Neural cell (in vitro differentiated cells): ENCODE results near the gene SMAD2. TPM values are rescaled to one million over a fixed set of nuclear protein-coding genes. Genes with fewer than 3 reads are reported as not detected.

Experiments used
- H2AFZ ChIP-seq: fragments of 200-600, 300-800 bp; sonication (generic), shearing (Covaris generic); 2 replicates; pipeline ENCODE4 v1.6.0; 2014; ENCODE audit warnings: low read depth, mild to moderate bottlenecking, antibody characterized with exemption, low read length, moderate library complexity
- H3F3A ChIP-seq: fragments of 200-600 bp; shearing (Covaris generic); 2 replicates; pipeline ENCODE4 v1.6.1; 2016; ENCODE audit warnings: mild to moderate bottlenecking, moderate library complexity, mixed read lengths, antibody characterized with exemption, low read length; ENCODE audit not compliant: insufficient read depth, poor library complexity, severe bottlenecking
- H3K27ac ChIP-seq: fragments of 200-600, 300-800 bp; sonication (generic), shearing (Covaris generic); 2 replicates; pipeline ENCODE4 v1.5.1; 2014; ENCODE audit warnings: mild to moderate bottlenecking, low read length, moderate library complexity
- H3K27me3 ChIP-seq: fragments of 300-800, 200-600 bp; sonication (generic), shearing (Covaris generic); 2 replicates; pipeline ENCODE4 v1.6.0; 2014; ENCODE audit warnings: mild to moderate bottlenecking, low read depth, low read length, moderate library complexity; ENCODE audit not compliant: insufficient read depth
- H3K36me3 ChIP-seq: fragments of 300-800, 200-600 bp; sonication (generic), shearing (Covaris generic); 2 replicates; pipeline ENCODE4 v1.5.1; 2014; ENCODE audit warnings: mild to moderate bottlenecking, antibody characterized with exemption, low read length, moderate library complexity; ENCODE audit not compliant: insufficient read depth
- H3K4me2 ChIP-seq: fragments of 300-800, 200-600 bp; sonication (generic), shearing (Covaris generic); 2 replicates; pipeline ENCODE4 v1.6.0; 2014; ENCODE audit warnings: mild to moderate bottlenecking, low read length
- H3K4me3 ChIP-seq: fragments of 300-800, 200-600 bp; sonication (generic), shearing (Covaris generic); 2 replicates; pipeline ENCODE4 v1.5.1; 2014; ENCODE audit warnings: mild to moderate bottlenecking, low read length, moderate library complexity
- H3K79me2 ChIP-seq: fragments of 200-600 bp; shearing (Covaris generic); replicated peaks from 2 replicates; pipeline ENCODE4 v1.6.0; 2014; ENCODE audit warnings: mild to moderate bottlenecking, low read length, moderate library complexity; ENCODE audit not compliant: insufficient read depth
- H3K9ac ChIP-seq: fragments of 300-800, 200-600 bp; sonication (generic), shearing (Covaris generic); 2 replicates; pipeline ENCODE4 v1.6.1; 2016; ENCODE audit warnings: mild to moderate bottlenecking, low read length, mixed read lengths
- H3K9me2 ChIP-seq: fragments of 200-600 bp; shearing (Covaris generic); 2 replicates; pipeline ENCODE4 v1.6.1; 2016; ENCODE audit warnings: mild to moderate bottlenecking, low read length, mixed read lengths; ENCODE audit not compliant: insufficient read depth
- H3K9me3 ChIP-seq: fragments of 200-600, 300-800 bp; sonication (generic), shearing (Covaris generic); 2 replicates; pipeline ENCODE4 v1.6.1; 2016; ENCODE audit warnings: mild to moderate bottlenecking, mixed run types, low read length, moderate library complexity, mixed read lengths
- H4K20me1 ChIP-seq: fragments of 200-600 bp; shearing (Covaris generic); 2 replicates; pipeline ENCODE4 v1.6.1; 2016; ENCODE audit warnings: mild to moderate bottlenecking, mixed run types; ENCODE audit not compliant: insufficient read depth
- CTCF ChIP-seq: fragments of 450-650 bp; IDR thresholded peaks from 2 replicates; pipeline ENCODE4 v1.5.1; 2014; ENCODE audit warnings: antibody characterized with exemption, mild to moderate bottlenecking, moderate library complexity; ENCODE audit not compliant: poor library complexity, severe bottlenecking
- EP300 ChIP-seq: fragments of 450-650 bp; conservative IDR thresholded peaks from 2 replicates; pipeline ENCODE4 v1.6.1; 2014; ENCODE audit warnings: antibody characterized with exemption, mild to moderate bottlenecking, moderate library complexity; ENCODE audit not compliant: poor library complexity, severe bottlenecking
- EZH2 ChIP-seq: fragments of 200-600, 300-800 bp; shearing (Covaris generic), sonication (generic); IDR thresholded peaks from 2 replicates; pipeline ENCODE4 v1.6.1; 2014; ENCODE audit warnings: antibody characterized with exemption, low read length, borderline replicate concordance, mild to moderate bottlenecking; ENCODE audit not compliant: insufficient read depth, poor library complexity, severe bottlenecking
- MXI1 ChIP-seq: fragments of 450-650 bp; conservative IDR thresholded peaks from 2 replicates; pipeline ENCODE4 v1.6.1; 2014; ENCODE audit warnings: antibody characterized with exemption, mild to moderate bottlenecking; ENCODE audit not compliant: poor library complexity, severe bottlenecking
- POLR2AphosphoS5 ChIP-seq: IDR thresholded peaks from 2 replicates; pipeline ENCODE4 v1.6.1; 2012
- RAD21 ChIP-seq: fragments of 450-650 bp; conservative IDR thresholded peaks from 2 replicates; pipeline ENCODE4 v1.6.1; 2014; ENCODE audit warnings: antibody characterized with exemption, mild to moderate bottlenecking, moderate library complexity
- SMC3 ChIP-seq: fragments of 450-650 bp; conservative IDR thresholded peaks from 2 replicates; pipeline ENCODE4 v1.6.1; 2014; ENCODE audit warnings: antibody characterized with exemption, mild to moderate bottlenecking, moderate library complexity; ENCODE audit not compliant: poor library complexity
- TAF1 ChIP-seq: IDR thresholded peaks from 2 replicates; pipeline ENCODE4 v1.6.1; 2012; ENCODE audit warnings: low read depth
- polyA plus RNA-seq: library from polyadenylated mRNA; depleted of rRNA; stranded (reverse); fragments of >200 nt; gene quantifications from 2 replicates; pipeline ENCODE4 v1.2.3, GENCODE V29; 2014
- TF ChIP-seq, protein P1 (sequence below): IDR thresholded peaks from 2 replicates; pipeline ENCODE4 v1.6.1; 2012; ENCODE audit warnings: borderline replicate concordance

Gene SMAD2
- polyA plus RNA-seq, 1 donor from 2014 or later = 64.7 TPM

DNA sequence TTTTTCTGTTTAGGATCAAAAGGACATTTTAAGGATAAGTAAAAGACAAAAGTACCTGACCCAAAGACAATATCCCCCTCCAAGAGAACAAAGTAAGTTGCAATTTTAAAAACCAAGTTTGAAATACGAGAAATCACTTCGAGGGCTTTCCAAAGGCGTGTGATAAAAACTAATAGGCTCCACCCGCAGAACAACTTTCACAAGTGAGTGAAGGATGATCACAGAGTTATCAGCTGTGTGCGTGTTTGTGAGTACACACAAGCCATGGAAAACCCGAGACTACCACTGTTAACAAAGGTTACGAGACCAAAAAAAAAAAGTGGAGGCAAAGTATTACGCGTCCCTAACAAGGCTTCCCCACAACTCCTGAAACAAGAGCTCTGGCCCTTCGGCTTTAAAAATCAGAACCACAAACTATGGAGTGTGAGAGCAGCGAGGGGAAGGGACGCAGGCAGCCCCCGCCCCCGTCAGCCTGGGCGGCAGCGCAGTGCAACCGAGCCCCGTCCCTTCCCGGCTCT is 719 bp downstream of the SMAD2 start:
- peak overlapping the region; percentile 72 for H3K27ac ChIP-seq
- H4K20me1 ChIP-seq = peaks cover 5% of the 10 kb centered on the region
- H3K9me3 ChIP-seq = no peaks in the 10 kb centered on the region
- H3K27me3 ChIP-seq = no peaks in the 10 kb centered on the region
- no peaks in the 10 kb centered on the region for H3K36me3 ChIP-seq
- H3K9ac ChIP-seq = peak overlapping the region; percentile 81
- H2AFZ ChIP-seq = peak overlapping the region; percentile 65
- peak overlapping the region; percentile 96 for H3K4me3 ChIP-seq
- peaks cover 54% of the 10 kb centered on the region for H3K79me2 ChIP-seq
- TF ChIP-seq POLR2AphosphoS5 (no peak), EZH2 (no peak), EP300 (no peak), MXI1 (peak; percentile 57), CTCF (peak; percentile 5), SMC3 (peak; percentile 16), TAF1 (no peak), RAD21 (peak; percentile 25)
- TF ChIP-seq, protein P1, sequence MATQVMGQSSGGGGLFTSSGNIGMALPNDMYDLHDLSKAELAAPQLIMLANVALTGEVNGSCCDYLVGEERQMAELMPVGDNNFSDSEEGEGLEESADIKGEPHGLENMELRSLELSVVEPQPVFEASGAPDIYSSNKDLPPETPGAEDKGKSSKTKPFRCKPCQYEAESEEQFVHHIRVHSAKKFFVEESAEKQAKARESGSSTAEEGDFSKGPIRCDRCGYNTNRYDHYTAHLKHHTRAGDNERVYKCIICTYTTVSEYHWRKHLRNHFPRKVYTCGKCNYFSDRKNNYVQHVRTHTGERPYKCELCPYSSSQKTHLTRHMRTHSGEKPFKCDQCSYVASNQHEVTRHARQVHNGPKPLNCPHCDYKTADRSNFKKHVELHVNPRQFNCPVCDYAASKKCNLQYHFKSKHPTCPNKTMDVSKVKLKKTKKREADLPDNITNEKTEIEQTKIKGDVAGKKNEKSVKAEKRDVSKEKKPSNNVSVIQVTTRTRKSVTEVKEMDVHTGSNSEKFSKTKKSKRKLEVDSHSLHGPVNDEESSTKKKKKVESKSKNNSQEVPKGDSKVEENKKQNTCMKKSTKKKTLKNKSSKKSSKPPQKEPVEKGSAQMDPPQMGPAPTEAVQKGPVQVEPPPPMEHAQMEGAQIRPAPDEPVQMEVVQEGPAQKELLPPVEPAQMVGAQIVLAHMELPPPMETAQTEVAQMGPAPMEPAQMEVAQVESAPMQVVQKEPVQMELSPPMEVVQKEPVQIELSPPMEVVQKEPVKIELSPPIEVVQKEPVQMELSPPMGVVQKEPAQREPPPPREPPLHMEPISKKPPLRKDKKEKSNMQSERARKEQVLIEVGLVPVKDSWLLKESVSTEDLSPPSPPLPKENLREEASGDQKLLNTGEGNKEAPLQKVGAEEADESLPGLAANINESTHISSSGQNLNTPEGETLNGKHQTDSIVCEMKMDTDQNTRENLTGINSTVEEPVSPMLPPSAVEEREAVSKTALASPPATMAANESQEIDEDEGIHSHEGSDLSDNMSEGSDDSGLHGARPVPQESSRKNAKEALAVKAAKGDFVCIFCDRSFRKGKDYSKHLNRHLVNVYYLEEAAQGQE = no peak
- peaks cover 4% of the 10 kb centered on the region for H3F3A ChIP-seq
- no peaks in the 10 kb centered on the region for H3K9me2 ChIP-seq
- H3K4me2 ChIP-seq = peak overlapping the region; percentile 98

DNA sequence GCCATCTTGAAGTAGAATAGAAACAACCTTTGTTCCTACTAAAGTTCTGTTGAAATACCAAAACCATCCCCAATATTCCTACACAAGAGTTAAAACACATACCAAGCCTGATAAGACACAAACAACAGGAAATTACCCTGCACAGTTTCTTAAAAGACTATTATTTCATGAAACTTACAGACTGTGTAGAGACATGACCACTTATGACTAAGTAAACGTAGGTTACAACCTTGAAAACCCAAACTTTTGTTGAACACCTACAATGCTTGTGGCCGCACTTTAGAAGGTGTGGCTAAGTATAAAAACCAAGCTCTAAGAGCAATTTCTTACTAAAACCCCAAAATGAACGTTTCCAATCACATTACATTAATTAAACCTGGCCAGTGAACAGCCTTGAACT is 2.0 kb downstream of the SMAD2 start:
- H3K79me2 ChIP-seq = peaks cover 66% of the 10 kb centered on the region
- H3F3A ChIP-seq = peaks cover 4% of the 10 kb centered on the region
- peak overlapping the region; percentile 96 for H3K4me3 ChIP-seq
- H3K9ac ChIP-seq = no peak overlapping the region
- H3K27me3 ChIP-seq = no peaks in the 10 kb centered on the region
- no peaks in the 10 kb centered on the region for H3K9me2 ChIP-seq
- no peaks in the 10 kb centered on the region for H3K9me3 ChIP-seq
- no peak overlapping the region for H3K27ac ChIP-seq
- peak overlapping the region; percentile 98 for H3K4me2 ChIP-seq
- no peaks in the 10 kb centered on the region for H3K36me3 ChIP-seq
- TF ChIP-seq, protein P1 = no peak
- TF ChIP-seq RAD21 = no peak
- TF ChIP-seq EZH2 = no peak
- no peak for TF ChIP-seq SMC3
- TF ChIP-seq TAF1 = no peak
- TF ChIP-seq MXI1 = no peak
- TF ChIP-seq EP300 = no peak
- no peak for TF ChIP-seq POLR2AphosphoS5
- TF ChIP-seq CTCF = no peak
- no peak overlapping the region for H2AFZ ChIP-seq
- peaks cover 5% of the 10 kb centered on the region for H4K20me1 ChIP-seq
